ENCODE measurements around the gene NPFFR1.

NPFFR1 gene

DNA sequence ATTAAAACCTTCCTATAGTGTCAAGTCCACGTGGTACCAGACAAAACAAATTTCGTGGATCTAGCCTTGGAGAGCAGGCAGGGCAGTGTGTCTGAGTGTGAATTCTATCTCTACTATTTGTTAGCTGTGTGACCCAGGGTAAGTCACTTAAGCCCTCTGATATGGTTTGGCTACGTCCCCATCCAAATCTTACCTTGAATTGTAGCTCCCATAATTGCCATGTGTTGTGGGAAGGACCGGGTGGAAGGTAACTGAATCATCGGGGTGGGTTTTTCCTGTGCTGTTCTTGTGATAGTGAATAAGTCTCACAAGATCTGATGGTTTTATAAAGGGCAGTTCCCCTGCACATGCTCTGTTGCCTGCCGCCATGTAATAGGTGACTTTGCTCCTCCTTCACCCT lies 2.8 kb upstream of the NPFFR1 start:
- DNase-seq (ENCODE audit: low read depth): no peak

DNA sequence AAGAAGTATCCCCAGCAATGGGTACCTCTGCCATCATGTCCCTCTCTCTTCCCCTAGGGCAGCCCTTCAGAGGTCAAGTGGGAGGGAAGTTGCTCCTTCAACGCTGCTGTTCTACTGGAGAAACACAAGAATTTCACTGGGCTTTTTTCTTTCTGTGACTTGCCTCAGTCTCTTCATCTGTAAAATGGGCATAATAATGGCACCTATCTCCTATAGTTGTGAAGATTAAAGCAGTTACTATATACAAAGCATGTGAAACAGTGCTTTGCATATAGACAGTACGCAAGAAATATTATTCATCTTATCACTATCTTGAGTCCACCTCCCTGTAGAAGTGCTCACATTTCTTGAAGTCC lies 1.6 kb upstream of the NPFFR1 start:
- no peak for DNase-seq (ENCODE audit: low read depth)

DNA sequence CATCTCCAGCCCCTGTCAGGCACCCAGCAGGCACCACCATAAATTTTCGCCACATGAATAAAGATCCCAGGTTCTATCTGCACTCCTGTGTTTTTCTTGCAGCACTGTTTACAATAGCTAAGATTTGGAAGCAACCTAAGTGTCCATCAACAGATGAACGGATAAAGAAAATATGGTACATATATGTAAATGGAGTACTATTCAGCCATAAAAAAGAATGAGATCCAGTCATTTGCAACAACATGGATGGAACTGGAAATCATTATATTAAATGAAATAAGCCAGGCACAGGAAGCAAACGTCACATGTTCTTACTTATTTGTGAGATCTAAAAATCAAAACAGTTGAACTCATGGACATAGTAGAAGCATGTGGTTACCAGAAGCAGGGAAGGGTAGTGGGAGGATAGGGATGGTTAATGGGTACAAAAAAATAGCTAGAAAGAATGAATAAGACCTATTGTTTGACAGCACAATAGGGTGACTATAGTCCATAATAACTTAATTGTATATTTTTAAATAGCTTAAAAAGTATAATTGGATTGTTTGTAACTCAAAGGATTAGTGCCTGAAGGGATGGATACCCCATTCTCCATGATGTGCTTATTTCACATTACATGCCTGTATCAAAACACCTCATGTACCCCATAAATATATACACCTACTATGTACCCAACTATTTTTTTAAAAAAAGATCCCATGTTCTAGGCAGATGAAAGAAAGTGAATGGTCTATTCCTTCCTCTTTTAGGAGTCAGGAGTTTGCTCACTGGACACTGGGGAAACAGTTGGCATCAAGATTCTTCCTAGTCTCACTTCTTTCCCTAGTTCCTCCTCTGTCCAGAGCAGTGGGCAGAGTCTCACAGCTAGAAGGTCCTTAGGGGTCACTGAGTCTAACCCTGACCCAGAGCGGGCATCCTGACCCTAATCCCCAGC lies 1.0 kb upstream of the NPFFR1 start:
- DNase-seq (ENCODE audit: low read depth): no peak

DNA sequence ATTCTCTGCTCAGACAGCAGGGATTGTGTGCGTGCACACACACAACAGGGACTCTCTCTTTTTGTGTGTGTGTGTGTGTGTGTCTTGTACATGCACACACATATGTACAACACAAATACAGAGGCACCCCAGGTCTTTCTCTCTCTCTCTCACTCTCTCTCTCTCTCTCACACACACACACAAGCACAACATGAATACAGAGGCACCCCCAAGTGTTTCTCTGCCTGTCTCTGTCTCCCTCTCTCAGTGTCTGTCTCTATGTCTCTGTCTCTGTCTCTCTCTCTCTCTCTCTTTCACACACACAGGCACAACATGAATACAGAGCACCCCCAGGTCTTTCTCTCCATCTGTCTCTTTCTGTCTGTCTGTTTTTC lies 746 bp downstream of the NPFFR1 start:
- DNase-seq (ENCODE audit: low read depth): no peak

DNA sequence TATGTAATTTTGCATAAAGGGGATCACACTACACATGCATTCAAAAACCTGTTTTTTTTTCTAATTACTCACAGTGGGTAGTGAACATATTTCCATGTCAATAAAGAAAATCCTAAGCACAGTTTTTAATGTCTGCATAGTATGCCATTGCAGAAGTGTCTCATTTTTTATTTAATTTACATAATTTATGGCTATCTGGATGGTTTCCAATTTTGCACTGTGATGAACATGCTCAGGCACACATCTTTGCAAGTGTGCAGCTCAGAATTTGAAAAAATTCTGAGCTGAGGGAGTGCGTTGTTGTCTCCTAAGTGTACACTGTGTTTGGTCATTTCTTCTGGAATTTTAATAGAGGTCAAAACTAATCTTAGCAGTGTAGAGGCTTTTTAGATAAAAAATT lies 2.2 kb downstream of the NPFFR1 start:
- no peak for DNase-seq (ENCODE audit: low read depth)

DNA sequence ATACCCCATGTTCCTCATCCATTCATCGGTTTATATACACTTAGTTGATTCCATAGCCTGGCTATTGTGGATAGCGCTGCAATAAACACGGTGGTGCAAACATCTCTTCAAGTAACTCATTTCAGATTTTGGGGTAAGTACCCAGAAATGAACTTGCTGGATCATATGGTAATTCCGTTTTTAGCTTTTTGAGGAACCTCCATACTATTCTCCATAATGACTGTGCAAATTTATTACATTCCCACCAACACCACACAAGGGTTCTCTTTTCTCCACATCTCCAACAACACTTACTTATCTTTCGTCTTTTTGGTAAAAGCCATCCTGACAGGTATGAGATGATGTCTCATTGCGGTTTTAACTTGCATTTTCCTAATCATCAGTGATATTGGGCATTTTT lies 3.7 kb downstream of the NPFFR1 start:
- DNase-seq (ENCODE audit: low read depth): no peak

DNA sequence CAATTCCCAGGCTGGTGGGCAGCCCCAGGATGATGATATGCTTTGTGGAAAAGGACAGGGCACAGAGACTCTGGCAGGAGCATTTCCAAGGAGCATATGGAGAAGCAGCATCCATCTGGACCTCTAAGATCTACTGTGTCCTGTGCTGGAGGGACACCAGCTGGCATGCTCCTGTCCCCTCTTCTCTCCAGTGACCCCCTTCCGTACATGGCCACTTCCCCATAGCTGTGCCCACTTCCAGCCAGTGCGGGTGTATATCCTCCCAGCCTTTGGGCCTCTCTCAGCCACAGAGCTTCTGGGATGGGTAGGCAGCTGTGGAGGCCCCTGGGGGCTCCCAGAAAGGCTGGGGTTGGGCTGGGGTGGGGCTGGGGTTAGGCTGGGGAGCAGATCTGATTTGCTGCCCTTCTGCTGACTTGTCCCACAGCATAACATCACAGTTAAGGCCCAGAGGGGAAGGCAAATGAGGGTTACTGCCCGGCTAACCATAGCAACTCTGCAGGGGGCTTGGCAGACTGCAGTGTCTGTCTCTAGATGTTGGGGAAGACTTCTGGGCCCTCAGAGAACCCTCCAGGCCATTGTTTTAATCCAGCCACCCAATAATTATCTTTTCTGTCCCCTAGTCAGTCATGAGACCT lies 6.3 kb downstream of the NPFFR1 start:
- no peak for DNase-seq (ENCODE audit: low read depth)

DNA sequence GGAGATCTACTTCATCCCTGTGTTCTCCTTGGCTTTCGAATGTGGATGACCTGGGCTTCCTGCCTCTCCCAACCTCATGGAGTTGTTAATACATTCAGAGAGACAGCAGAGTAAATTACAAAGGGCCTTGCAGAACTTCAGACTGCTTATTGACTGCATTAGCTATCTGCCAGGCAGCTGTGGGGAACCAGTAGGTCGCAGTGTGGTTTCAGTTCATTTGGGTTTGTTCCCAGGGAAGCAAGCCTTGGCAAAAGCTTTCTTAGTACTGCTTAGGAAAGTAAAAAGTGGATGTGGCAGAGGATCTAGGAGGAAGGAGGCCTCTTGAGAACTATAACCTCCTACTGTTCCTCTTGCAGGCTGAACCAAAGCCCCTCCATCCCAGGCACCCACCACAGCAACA lies 9.2 kb downstream of the NPFFR1 start:
- peak; percentile 54 for DNase-seq (ENCODE audit: low read depth)

DNA sequence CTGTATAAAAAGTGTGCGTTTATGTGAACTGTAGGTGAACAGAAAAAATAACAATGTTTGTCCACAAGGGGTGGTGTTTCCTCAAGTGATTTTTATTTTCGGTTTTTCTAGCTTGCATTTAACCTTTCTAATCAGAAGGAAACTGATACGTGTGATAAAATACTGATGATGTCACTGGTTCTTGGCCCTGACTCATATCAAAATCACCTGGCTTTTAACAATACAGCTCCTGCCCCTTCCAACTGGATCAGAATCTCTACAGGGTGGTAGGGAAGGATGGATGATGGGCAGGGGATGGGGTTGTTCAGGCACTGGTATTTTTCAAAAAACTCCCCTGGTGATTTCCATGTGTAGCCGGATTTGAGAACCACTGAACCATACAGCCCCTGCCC lies 10.9 kb downstream of the NPFFR1 start:
- peak; percentile 46 for DNase-seq (ENCODE audit: low read depth)

DNA sequence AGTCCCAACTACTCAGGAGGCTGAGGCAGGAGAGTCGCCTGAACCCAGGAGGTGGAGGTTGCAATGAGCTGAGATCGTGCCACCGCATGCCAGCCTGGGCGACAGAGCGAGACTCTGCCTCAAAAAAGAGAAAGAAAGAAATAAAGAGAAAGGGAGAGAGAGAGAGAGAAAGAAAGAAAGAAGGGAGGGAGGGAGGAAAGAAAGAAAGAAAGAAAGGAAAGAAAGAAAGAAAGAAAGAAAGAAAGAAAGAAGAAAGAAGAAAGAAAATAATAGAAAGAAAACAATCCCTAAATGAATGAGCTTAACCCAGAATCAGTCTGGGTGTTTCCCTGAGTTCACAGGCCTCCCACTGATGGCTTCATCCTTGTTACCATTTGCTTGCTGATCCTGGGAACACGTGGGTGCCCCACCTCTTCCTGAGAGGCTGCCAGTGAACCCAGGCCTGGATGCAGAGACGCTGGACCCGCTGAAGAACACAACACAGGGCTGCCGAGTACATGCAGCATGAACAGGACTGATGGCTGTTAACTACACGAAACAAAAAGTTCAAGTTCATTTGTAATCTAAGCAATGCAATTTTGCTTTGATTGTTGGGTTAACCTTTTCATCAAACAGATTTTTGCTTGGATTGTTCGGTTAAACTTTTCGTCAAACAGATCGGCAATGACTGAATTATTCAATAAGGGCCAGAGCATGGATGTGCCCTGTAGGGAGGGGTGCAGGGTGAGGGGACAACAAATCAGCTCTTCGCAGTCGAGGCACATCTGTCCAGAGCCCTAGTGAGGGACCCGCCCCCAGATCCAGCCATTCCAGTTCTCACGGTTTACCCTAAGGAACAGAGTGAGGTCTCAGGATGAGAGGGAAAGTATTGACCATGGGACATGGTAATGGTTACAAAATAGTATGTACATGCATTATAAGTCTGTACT lies 11.5 kb downstream of the NPFFR1 start:
- DNase-seq (ENCODE audit: low read depth): no peak

DNA sequence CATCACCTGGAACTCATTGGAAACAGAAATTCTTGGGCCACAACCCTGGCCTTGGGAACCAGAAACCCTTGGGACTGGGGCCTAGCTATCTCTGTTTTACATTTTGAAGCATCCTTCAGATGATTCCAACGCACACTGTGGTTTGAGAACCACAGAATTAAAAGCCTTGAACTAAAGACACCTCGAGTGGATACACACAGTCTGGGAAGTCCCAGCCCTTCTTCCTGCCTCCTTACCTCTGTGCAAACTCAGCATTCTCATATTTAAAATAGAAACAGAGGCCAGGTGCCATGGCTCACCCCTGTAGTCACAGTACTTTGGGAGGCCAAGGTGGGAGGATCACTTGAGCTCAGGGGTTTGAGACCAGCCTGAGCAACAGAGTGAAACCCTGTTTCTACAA lies 12.9 kb downstream of the NPFFR1 start:
- no peak for DNase-seq (ENCODE audit: low read depth)

DNA sequence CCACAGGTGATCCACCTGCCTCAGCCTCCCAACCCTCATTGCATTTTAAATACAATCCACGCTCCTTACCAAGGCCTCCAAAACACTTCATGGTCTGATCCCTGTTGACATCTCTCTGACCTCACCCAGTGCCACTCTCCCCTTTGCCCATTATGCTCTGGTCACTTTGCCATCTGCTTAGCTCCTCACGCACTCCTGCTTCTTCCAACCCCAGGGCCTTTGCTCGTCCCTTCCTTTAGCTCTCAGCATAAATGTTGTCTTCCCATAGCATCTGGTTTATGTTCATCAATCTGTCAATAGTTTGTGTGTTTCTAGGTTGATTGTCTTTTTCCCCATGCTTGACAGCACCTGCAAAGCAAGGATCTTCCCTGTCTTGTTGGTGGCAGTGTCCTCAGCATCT lies 14.1 kb downstream of the NPFFR1 start:
- DNase-seq (ENCODE audit: low read depth): no peak

DNA sequence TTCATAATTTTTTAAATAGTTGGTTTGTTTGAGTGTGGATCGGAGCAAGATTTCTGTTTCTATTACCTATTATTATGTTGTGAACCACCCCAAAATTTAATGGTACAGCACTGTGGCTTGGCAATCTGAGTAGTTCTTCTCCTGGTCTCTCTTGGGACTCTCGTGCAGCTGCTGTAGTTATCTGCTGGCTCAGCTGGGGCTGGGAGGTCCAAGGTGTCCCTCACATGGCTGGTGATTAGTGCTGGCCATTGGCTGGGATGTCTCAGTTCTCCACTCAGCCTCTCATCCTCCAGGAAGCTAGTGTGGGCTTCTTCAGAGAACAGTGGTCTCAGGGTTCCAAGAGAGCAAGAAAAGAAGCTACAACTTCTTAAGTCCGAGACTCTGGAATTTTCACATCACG lies 15.4 kb downstream of the NPFFR1 start:
- no peak for DNase-seq (ENCODE audit: low read depth)

DNA sequence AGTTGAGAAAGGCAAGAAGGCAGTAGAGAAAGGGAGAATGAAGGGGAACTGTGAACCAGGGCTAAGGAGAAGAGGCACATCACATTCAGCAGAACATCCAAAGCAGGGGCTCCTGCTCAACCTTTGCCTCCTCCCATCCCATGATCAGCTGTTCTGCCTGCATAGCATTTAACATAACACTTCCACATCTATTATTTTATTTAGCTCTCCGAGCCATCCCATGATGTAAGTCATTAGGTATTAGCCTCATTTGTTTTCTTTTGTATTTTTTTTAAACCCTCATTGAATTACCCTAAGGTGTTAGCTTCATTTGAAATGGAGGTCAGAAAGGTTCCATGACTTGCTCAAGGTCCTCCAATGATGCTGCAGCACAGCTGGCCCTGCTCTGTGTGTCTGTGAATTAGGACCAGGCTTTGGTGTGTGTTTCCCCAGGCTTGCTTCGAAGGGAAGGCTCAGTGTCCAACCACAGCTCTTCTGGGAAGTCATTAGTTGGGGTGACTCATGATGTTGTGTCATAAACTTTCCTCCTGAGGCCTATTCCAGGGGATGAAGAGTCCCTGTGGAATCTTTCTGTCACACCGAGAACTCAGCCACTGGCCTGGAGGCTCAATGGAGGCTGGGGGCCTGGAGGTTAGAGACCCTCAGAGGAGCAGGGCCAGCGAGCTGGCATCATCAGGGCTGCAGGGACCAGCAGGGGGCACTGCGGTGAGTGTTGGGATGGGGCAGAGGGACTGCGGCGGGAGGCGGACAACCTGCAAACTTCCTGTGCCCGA lies 16.5 kb downstream of the NPFFR1 start:
- DNase-seq (ENCODE audit: low read depth): peak; percentile 94

DNA sequence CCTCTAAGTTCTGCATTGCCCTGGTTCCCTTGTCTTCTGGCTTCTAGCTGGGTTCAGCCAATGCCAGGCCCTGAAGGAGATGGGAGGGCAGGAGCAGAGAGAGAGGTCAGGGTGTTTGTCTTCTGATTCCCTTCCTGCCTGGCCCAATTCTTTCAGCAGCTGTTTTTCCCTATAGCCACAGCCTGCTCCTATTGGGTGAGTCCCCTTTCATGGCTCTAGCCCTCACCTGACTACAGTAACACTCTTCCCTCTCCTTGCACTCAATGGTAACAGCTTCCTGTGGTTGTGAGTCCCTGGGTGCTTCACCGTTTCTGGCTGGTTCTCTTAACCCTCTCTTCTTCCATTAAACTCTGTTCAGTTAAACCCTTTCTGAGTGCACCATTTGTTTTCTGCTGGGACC lies 17.1 kb downstream of the NPFFR1 start:
- DNase-seq (ENCODE audit: low read depth): no peak

DNA sequence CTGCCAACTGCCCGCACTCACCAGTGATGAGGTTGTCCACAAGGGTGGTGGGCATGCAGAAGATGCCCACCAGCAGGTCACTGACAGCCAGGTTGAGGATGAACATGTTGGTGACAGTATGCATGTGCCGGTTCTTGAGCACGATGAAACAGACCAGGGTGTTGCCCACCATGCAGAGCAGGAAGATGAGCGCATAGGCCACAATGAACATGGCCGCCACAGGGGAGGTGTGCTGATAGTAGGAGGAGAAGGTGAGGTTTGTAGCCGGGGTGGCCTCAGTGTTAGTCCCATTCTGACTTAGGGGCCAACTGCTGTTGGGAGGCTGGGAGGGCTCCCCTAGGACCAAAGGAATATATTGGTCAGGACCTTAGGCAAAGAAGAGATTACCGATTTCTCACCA lies 17.7 kb downstream of the NPFFR1 start:
- DNase-seq (ENCODE audit: low read depth): no peak

DNA sequence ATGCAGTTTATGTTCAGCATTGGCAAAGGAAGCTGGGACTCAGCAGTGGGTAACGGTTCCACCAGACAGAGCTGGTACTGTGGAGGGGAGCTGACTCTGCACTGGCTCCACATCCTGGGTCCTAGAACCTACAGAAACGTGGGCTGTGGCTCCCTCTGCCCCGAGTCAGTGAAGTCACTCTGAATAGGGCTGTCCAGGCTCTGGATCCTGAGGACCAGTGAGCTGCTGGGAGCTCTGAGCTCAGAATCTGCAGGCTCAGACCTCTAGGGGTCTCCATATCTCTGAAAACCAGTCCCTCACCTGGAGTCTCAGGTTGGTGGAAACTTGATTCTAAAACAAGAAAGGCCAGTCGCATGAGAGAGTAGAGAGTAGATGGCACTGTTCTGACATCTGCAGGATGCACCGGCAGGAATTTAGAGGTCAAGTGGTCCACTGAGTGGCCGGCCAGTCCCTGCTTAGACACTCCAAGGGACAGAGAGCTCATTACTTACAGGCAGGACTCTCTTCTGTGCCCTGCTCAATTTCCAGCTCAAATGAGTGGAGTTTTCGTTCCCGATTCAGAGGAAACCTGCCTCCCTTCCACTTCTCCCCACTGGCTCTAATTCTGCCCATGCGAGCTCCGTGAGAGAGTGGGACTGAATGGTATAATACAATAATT lies 18.6 kb downstream of the NPFFR1 start:
- peak; percentile 24 for DNase-seq (ENCODE audit: low read depth)

DNA sequence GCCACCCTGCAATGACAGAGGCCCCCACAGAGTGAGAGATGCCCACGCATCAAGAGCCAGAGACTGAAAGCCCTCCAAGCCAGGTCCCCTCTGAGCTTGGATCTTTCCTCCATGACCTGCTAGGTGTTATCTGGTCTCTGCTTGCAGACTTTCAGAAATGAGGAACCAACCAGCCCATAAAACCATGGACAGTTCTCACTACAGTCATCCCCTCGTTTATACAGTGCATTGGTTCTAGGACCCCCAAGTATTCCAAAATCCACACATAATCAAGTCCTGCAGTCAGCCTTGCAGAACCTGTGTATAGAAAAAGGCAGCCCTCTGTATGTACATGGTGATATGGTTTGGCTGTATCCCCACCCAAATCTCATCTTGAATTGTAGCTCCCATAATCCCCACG lies 23.1 kb downstream of the NPFFR1 start:
- no peak for DNase-seq (ENCODE audit: low read depth)

DNA sequence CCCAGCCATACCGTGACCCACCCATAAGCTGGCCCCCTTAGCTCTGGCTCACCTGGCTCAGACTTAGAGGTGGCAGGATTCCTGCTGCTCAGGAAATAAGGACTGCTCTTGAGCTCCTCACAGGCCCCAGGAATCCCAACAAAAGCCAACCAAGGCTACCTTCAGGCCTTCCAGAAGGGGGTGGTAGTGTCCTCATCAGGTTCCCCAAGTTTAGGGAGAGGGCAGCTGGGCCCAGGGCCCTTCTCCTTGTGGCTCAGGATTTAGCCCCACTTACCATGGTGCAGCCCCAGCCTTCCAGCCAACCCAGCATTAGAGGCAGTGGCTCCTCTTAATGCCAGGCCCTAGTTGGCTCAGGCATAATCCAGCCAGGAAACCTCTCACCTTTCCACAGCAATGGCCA lies 23.5 kb downstream of the NPFFR1 start:
- DNase-seq (ENCODE audit: low read depth): no peak

DNA sequence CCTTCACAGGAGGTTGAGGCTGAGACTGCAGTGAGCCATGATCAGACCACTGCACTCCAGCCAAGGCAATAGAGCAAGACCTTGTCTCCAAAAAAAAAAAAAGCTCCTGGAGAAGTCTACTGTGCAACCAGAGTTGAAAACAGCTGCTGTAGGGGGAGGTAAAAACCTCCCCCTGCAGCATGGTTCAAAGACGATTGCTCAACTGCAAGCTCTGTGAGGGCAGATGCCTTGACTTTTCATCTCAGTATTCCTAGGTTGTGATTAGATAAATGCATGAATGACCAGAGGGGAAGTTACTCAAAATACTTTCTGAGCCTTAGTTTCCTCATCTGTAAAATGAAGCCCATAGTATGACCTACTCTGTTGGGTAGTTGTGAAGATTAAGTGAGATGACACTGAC lies 25.6 kb downstream of the NPFFR1 start:
- DNase-seq (ENCODE audit: low read depth): peak; percentile 69

DNA sequence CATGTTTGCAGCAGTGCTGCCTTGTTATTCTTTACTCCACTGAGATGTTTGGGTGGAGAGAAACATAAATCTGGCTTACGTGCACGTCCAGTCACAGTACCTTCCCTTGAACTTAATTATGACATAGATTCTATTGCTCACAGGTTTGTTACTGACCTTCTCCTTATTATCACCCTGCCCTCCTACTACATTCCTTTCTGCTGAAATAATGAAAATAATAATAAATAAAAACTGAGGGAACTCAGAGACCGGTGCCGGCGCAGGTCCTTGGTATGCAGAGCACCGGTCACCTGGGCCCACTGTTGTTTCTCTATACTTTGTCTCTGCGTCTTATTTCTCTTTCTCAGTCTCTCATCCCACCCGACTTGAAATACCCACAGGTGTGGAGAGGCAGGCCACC lies 26.0 kb downstream of the NPFFR1 start:
- peak; percentile 72 for DNase-seq (ENCODE audit: low read depth)

All from amniotic epithelial cell (primary cell).